ENCODE data around the gene ESPL1. TPM values are rescaled to one million over a fixed set of nuclear protein-coding genes. Genes with fewer than 3 reads are reported as not detected.

The ESPL1 gene
- total and polyA plus RNA-seq, 2 of the 13 experiments (the other 11 are each of a cell fraction or from before 2014, with no cell fraction given): 5.8 to 11.5 TPM

GRCh38 chr12:53299454-53300180 is 31.5 kb downstream of the ESPL1 start, which contains the start of gene MYG1 (continued):
- TF ChIP-seq RBM39 (IDR thresholded peaks at IDR 0.05; ENCODE audit: low read depth, low read length, poor library complexity, severe bottlenecking): peak; percentile 75
- 0 out of 2 replicates have a peak, but pooled peaks have one; percentile 46 for TF ChIP-seq KLF6 (CRISPR knock-in tag; IDR thresholded peaks at IDR 0.05)
- TF ChIP-seq, protein P1, sequence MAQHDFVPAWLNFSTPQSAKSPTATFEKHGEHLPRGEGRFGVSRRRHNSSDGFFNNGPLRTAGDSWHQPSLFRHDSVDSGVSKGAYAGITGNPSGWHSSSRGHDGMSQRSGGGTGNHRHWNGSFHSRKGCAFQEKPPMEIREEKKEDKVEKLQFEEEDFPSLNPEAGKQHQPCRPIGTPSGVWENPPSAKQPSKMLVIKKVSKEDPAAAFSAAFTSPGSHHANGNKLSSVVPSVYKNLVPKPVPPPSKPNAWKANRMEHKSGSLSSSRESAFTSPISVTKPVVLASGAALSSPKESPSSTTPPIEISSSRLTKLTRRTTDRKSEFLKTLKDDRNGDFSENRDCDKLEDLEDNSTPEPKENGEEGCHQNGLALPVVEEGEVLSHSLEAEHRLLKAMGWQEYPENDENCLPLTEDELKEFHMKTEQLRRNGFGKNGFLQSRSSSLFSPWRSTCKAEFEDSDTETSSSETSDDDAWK (CRISPR knock-in tag; IDR thresholded peaks at IDR 0.05): no peak
- TF ChIP-seq, protein P2, sequence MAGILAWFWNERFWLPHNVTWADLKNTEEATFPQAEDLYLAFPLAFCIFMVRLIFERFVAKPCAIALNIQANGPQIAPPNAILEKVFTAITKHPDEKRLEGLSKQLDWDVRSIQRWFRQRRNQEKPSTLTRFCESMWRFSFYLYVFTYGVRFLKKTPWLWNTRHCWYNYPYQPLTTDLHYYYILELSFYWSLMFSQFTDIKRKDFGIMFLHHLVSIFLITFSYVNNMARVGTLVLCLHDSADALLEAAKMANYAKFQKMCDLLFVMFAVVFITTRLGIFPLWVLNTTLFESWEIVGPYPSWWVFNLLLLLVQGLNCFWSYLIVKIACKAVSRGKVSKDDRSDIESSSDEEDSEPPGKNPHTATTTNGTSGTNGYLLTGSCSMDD (CRISPR knock-in tag; IDR thresholded peaks at IDR 0.05): no peak
- peak; percentile 93; the same call in 1 of the 2 replicates for TF ChIP-seq ARID2 (CRISPR knock-in tag; IDR thresholded peaks at IDR 0.05; ENCODE audit: borderline replicate concordance)
- peak; percentile 69 for TF ChIP-seq CREM (IDR thresholded peaks at IDR 0.05)
- TF ChIP-seq CREM (CRISPR knock-in tag; IDR thresholded peaks at IDR 0.05): no peak
- TF ChIP-seq, protein P3, sequence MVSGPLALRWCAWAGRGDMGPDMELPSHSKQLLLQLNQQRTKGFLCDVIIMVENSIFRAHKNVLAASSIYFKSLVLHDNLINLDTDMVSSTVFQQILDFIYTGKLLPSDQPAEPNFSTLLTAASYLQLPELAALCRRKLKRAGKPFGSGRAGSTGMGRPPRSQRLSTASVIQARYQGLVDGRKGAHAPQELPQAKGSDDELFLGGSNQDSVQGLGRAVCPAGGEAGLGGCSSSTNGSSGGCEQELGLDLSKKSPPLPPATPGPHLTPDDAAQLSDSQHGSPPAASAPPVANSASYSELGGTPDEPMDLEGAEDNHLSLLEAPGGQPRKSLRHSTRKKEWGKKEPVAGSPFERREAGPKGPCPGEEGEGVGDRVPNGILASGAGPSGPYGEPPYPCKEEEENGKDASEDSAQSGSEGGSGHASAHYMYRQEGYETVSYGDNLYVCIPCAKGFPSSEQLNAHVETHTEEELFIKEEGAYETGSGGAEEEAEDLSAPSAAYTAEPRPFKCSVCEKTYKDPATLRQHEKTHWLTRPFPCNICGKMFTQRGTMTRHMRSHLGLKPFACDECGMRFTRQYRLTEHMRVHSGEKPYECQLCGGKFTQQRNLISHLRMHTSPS (CRISPR knock-in tag; IDR thresholded peaks at IDR 0.05; ENCODE audit: low read depth): peak; percentile 56; the same call in 1 of the 2 replicates
- TF ChIP-seq PRDM4 (CRISPR knock-in tag; IDR thresholded peaks at IDR 0.05; ENCODE audit: borderline replicate concordance): no peak
- no peak for TF ChIP-seq ZNF326 (CRISPR knock-in tag; IDR thresholded peaks at IDR 0.05; ENCODE audit: borderline replicate concordance)
- TF ChIP-seq, protein P4, sequence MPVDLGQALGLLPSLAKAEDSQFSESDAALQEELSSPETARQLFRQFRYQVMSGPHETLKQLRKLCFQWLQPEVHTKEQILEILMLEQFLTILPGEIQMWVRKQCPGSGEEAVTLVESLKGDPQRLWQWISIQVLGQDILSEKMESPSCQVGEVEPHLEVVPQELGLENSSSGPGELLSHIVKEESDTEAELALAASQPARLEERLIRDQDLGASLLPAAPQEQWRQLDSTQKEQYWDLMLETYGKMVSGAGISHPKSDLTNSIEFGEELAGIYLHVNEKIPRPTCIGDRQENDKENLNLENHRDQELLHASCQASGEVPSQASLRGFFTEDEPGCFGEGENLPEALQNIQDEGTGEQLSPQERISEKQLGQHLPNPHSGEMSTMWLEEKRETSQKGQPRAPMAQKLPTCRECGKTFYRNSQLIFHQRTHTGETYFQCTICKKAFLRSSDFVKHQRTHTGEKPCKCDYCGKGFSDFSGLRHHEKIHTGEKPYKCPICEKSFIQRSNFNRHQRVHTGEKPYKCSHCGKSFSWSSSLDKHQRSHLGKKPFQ (CRISPR knock-in tag; IDR thresholded peaks at IDR 0.05; ENCODE audit: insufficient replicate concordance): peak; percentile 54
- TF ChIP-seq ZMYM3 (CRISPR knock-in tag; IDR thresholded peaks at IDR 0.05): no peak
- no peak for TF ChIP-seq HOXA7 (CRISPR knock-in tag; IDR thresholded peaks at IDR 0.05)
- no peak for TF ChIP-seq NFRKB (IDR thresholded peaks at IDR 0.05)
- TF ChIP-seq ZNF264 (CRISPR knock-in tag; IDR thresholded peaks at IDR 0.05): no peak; the same call in 1 of the 2 replicates
- 0 out of 2 replicates have a peak, but pooled peaks have one; percentile 69 for TF ChIP-seq THYN1 (CRISPR knock-in tag; IDR thresholded peaks at IDR 0.05; ENCODE audit: borderline replicate concordance, low read depth)
- TF ChIP-seq ZNF775 (CRISPR knock-in tag; IDR thresholded peaks at IDR 0.05; ENCODE audit: borderline replicate concordance): no peak
- no peak for TF ChIP-seq SCMH1 (CRISPR knock-in tag; IDR thresholded peaks at IDR 0.05; ENCODE audit: borderline replicate concordance)
- TF ChIP-seq PAX8 (CRISPR knock-in tag; IDR thresholded peaks at IDR 0.05; ENCODE audit: borderline replicate concordance): no peak
- no peak for TF ChIP-seq GFI1 (CRISPR knock-in tag; IDR thresholded peaks at IDR 0.05; ENCODE audit: borderline replicate concordance)

All from HepG2 (cell line).